Stimulated activated CD8-positive, alpha-beta memory T cell treated with anti-CD3 and anti-CD28 coated beads, Interleukin-4, amount 100 ng/mL, for 1 hour (primary cell): ENCODE results near the gene OAF.
"Not testable (repeated sequence)": the region's sequence is repeated elsewhere in the genome, so short reads cannot be mapped to it uniquely, and the experiment has no call there.

Source experiments
- DNase-seq, 2 donors: peaks; one replicate each; pipeline ENCODE4 v3.0.0-alpha.2; 2020; ENCODE audit warnings: low read depth in 2 of 2, low spot score in 1 of 2

OAF gene

DNA sequence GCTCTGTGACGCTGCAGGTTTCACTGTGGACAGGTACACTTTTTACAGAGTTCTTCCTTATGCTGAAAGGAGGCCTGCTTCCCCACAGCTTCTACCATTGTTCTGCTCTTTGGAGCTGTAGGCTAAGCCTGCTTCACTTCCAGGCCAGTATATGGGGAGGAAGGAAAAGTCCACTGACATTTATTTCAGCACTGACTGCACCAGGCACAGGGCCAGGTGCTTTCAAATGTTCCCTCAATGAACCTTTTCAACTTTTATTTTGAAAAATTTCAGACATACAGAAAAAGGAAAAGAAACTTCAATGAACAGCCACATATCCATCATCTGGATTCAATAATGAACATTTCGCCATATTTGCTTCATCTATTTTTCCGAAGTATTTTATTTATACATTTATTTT is 51.1 kb downstream of the OAF start:
- no peak for DNase-seq

DNA sequence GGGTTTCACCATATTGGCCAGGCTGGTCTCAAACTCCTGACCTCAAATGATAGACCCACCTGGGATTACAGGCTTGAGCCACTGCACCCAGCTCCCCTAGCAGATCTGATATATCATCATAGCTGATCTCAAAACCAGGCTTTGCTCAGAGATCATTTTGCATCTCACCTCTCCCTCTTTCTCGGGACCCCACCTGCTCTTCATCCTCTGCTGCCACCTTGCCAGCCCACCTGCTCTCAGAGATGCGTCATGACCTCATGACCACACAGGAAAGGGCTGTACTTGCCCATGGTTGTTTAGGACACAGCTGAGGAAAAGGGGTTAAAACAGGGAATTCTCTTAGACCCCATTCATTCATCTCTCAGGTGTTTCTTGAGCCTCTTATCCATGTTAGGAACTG is 56.5 kb downstream of the OAF start:
- DNase-seq, result no peak

DNA sequence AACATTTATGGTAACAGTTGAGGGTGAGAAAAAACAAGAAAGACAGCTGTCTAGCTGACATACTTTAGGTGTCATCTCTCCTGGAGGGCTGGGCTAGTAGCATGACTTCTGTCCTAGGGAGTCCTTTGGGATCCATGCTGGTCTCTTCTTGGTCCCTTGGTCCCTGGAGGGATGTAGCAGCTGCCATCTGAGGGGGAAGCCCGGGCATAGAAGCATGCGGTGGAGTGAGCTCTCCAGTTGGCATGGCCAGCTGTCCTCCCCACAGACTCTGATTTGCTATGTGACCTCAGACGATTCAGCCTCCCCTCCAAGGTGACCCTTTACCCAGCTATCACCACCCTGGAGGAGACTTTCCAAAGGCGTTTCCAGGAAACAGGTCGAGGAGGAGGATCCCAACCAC is 57.9 kb downstream of the OAF start:
- no peak for DNase-seq

DNA sequence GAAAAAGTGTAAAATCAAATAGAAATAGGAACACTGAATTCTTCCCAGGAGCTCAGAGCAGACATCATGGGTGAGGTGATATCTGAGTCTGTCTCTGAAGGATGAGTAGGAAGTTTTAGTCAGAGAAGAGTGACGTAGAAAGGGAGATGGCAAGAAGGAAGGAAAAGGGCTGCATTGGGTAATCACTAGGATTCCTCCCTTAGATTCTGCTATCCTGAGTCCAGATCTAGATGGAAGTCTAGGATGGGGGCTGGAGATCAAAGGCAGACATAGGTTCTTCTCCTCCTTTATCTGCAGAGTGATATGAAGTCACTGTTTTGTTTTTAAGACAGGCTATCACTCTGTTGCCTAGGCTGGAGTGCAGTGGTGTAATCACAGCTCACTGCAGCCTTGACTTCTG is 59.6 kb downstream of the OAF start:
- no peak for DNase-seq

DNA sequence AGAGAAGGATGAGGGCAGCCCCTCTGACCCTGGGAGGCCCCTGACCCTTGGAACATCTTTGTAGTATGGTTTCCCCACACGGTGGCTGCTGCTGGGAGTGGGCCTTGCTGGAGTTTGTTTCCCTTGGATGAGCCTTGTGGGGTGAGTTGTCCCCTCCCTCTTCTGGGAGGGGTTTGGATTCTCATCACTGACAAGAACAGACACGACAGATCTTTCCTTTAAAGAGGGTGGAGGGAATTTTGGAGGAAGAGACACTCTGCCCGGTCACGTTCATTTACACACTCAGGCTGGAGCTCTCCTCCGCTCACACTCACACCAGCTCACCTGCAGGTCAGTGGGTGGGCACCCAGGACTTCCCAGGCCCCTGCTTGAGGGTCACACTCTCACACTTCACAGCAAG is 60.8 kb downstream of the OAF start:
- DNase-seq, result no peak

DNA sequence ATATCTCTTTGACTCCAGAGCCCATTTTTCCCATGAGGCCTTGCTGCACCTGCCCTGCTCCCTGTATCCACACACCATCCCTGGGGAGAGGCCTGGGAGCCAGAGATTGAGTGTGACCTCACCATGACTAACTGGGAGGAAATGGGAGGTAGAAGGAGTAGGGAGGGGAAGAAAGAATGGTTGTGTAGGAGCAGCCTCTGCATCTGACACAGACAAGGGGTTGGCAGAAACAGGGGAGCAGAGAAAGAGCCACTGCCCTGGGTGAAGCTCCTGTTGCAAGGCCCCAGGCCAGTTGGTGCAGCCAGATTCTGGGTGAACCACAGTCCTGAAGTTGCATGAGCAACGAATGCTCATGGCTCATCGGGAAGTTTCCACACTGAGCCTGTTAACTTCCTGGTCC is 61.5 kb downstream of the OAF start:
- DNase-seq, result no peak

DNA sequence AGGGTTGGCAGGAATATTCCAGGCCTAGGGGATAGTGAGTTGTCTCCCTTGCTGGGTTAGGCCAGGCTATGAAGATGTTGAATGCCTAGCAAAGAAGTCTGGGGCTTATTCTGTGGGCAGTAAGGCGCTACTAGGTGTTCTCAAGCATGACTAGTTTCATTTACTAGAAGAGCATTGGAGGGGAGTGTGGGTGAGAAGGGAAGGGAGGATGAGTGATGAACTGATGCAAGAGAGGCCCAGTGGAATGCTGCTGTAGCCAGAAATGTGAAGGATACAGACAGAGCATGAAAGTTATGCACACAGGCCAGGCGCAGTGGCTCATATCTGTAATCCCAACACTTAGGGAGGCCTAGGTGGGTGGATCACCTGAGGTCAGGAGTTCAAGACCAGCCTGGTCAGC is 62.6 kb downstream of the OAF start:
- no peak for DNase-seq

DNA sequence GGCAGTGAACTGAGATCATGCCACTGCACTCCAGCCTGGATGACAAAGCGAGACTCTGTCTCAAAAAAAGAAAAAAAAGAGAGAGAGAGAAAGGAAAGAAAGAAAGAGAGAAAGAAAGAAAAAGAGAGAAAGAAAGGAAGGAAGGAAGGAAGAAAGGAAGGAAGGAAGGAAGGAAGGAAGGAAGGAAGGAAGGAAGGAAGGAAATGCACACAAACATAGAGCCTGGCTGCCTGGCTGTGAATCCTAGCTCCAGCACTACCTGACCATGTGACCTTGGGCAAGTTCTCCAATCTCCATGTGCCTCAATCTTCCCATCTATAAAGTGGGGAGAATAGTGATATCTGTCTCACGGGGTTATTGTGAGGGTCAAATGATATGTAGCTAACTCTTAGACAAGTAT is 63.1 kb downstream of the OAF start:
- DNase-seq, result not testable (repeated sequence)

DNA sequence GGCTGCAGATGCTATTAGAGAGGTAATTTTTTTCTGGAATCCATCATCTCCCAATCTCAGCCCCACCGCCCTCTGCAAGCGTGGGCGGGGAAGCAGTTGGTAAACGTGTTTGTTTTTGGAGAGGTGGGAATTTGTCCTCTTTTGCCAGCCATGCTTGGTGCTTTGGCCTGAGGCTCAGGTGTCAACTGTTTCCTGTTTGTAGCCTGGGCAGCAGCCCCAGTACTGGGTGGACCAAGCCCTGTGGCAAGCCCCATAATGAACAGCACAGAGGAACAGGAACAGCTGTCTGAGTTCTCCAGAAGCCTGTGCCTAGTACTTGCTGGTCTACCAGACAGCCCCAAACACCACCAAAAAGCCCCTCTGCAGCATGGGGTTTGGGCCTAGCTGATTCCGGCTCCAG is 68.7 kb downstream of the OAF start:
- no peak for DNase-seq
